H9 (cell line): ENCODE measurements around the gene MOBP. TPM values are rescaled to one million over a fixed set of nuclear protein-coding genes. Genes with fewer than 3 reads are reported as not detected.

Source experiments
- DNase-seq: peaks from one replicate; pipeline ENCODE4 v3.0.0-alpha.2; 2017
- H2AFZ ChIP-seq: one replicate; pipeline ENCODE4 v1.6.1; 2013; ENCODE audit warnings: mild to moderate bottlenecking, low read length, control low read depth, moderate library complexity
- H2AK5ac ChIP-seq: 2 replicates; pipeline ENCODE4 v1.6.1; 2013; ENCODE audit warnings: low read length, control low read depth, mixed read lengths; ENCODE audit not compliant: insufficient read length
- H2BK120ac ChIP-seq: one replicate; pipeline ENCODE4 v1.6.1; 2013; ENCODE audit warnings: low read depth, mild to moderate bottlenecking, low read length, control low read depth, inconsistent platforms; ENCODE audit not compliant: poor library complexity, severe bottlenecking
- H2BK12ac ChIP-seq: 2 replicates; pipeline ENCODE4 v1.6.1; 2013; ENCODE audit warnings: low read length, control low read depth, mixed read lengths, low read depth; ENCODE audit not compliant: insufficient read length
- H2BK15ac ChIP-seq: 2 replicates; pipeline ENCODE4 v1.6.1; 2013; ENCODE audit warnings: low read depth, low read length, control low read depth
- H2BK20ac ChIP-seq: one replicate; pipeline ENCODE4 v1.6.1; 2013; ENCODE audit warnings: low read depth, mild to moderate bottlenecking, low read length, control low read depth, inconsistent platforms; ENCODE audit not compliant: poor library complexity, severe bottlenecking
- H2BK5ac ChIP-seq: 2 replicates; pipeline ENCODE4 v1.6.1; 2013; ENCODE audit warnings: low read length, control low read depth, mixed read lengths; ENCODE audit not compliant: insufficient read length
- H3K14ac ChIP-seq: 2 replicates; pipeline ENCODE4 v1.6.1; 2013; ENCODE audit warnings: low read length, control low read depth; ENCODE audit not compliant: insufficient read depth
- H3K18ac ChIP-seq: 2 replicates; pipeline ENCODE4 v1.6.1; 2013; ENCODE audit warnings: low read depth, mild to moderate bottlenecking, mixed read lengths, low read length, control low read depth; ENCODE audit not compliant: insufficient read length
- H3K23ac ChIP-seq: 2 replicates; pipeline ENCODE4 v1.6.1; 2013; ENCODE audit warnings: low read length, control low read depth, mixed read lengths, low read depth; ENCODE audit not compliant: insufficient read length
- H3K23me2 ChIP-seq: 2 replicates; pipeline ENCODE4 v1.6.1; 2013; ENCODE audit warnings: low read depth, mild to moderate bottlenecking, mixed read lengths, low read length, control low read depth; ENCODE audit not compliant: insufficient read length, poor library complexity, severe bottlenecking
- H3K27ac ChIP-seq: 2 replicates; pipeline ENCODE4 v1.5.1; 2013; ENCODE audit warnings: low read length, control low read depth, mixed read lengths, low read depth; ENCODE audit not compliant: insufficient read length
- H3K27me3 ChIP-seq: 2 replicates; pipeline ENCODE4 v1.6.1; 2013; ENCODE audit warnings: low read length, control low read depth, inconsistent platforms; ENCODE audit not compliant: insufficient read depth
- H3K4ac ChIP-seq: 2 replicates; pipeline ENCODE4 v1.6.1; 2013; ENCODE audit warnings: low read depth, mild to moderate bottlenecking, control low read depth, inconsistent platforms, low read length, moderate library complexity
- H3K4me1 ChIP-seq: 2 replicates; pipeline ENCODE4 v1.6.1; 2013; ENCODE audit warnings: low read length, control low read depth, inconsistent platforms; ENCODE audit not compliant: insufficient read depth
- H3K4me2 ChIP-seq: 2 replicates; pipeline ENCODE4 v1.6.1; 2013; ENCODE audit warnings: low read length, control low read depth, mixed read lengths; ENCODE audit not compliant: insufficient read length, insufficient read depth
- H3K56ac ChIP-seq: 2 replicates; pipeline ENCODE4 v1.6.1; 2013; ENCODE audit warnings: low read depth, mild to moderate bottlenecking, mixed read lengths, low read length, control low read depth; ENCODE audit not compliant: insufficient read length
- H3K79me1 ChIP-seq: 2 replicates; pipeline ENCODE4 v1.6.1; 2013; ENCODE audit warnings: low read depth, mild to moderate bottlenecking, moderate library complexity, low read length, control low read depth, inconsistent platforms; ENCODE audit not compliant: insufficient read depth, poor library complexity, severe bottlenecking
- H3K79me2 ChIP-seq: 2 replicates; pipeline ENCODE4 v1.6.1; 2013; ENCODE audit warnings: low read length, control low read depth, inconsistent platforms; ENCODE audit not compliant: insufficient read depth
- H3K9ac ChIP-seq: 2 replicates; pipeline ENCODE4 v1.6.1; 2013; ENCODE audit warnings: low read length, control low read depth, mixed read lengths; ENCODE audit not compliant: insufficient read length; ENCODE audit errors: extremely low read depth
- H3K9me3 ChIP-seq: one replicate; pipeline ENCODE4 v1.6.1; 2013; ENCODE audit warnings: low read depth, low read length, inconsistent platforms; ENCODE audit not compliant: control insufficient read depth
- H3T11ph ChIP-seq: one replicate; pipeline ENCODE4 v1.6.1; 2013; ENCODE audit warnings: mild to moderate bottlenecking, low read length, control low read depth, inconsistent platforms
- H4K20me1 ChIP-seq: one replicate; pipeline ENCODE4 v1.6.1; 2013; ENCODE audit not compliant: control insufficient read depth, insufficient read length, insufficient read depth
- H4K5ac ChIP-seq: 2 replicates; pipeline ENCODE4 v1.6.1; 2013; ENCODE audit warnings: low read depth, mild to moderate bottlenecking, mixed read lengths, low read length, control low read depth; ENCODE audit not compliant: insufficient read length
- H4K8ac ChIP-seq: replicated peaks from 2 replicates; pipeline ENCODE4 v1.6.1; 2013; ENCODE audit warnings: low read length, control low read depth, mixed read lengths, low read depth; ENCODE audit not compliant: insufficient read length
- H4K91ac ChIP-seq: 2 replicates; pipeline ENCODE4 v1.6.1; 2013; ENCODE audit warnings: low read depth, mild to moderate bottlenecking, moderate library complexity, mixed read lengths, low read length, control low read depth; ENCODE audit not compliant: insufficient read length
- H3K27ac Mint-ChIP-seq, 3 experiments: 2 replicates in 2 of 3; 3 replicates in 1 of 3; pipeline ENCODE4 v1.8.0; 2020 to 2021; ENCODE audit warnings: mixed read lengths in 3 of 3, mild to moderate bottlenecking in 1 of 3, moderate library complexity in 1 of 3
- H3K27me3 Mint-ChIP-seq: 2 replicates; pipeline ENCODE4 v1.8.0; 2021; ENCODE audit warnings: low read depth, mild to moderate bottlenecking, moderate library complexity, mixed read lengths
- H3K36me3 Mint-ChIP-seq, 3 experiments: 2 replicates in 2 of 3; 3 replicates in 1 of 3; pipeline ENCODE4 v1.8.0; 2020 to 2021; ENCODE audit warnings: low read depth in 3 of 3, mixed read lengths in 3 of 3; ENCODE audit not compliant: insufficient read depth in 1 of 3
- H3K4me1 Mint-ChIP-seq, 2 experiments: 2 replicates each; pipeline ENCODE4 v1.8.0; 2020; ENCODE audit warnings: mixed read lengths in 2 of 2
- H3K4me3 Mint-ChIP-seq, 2 experiments: 2 replicates in 1 of 2; 3 replicates in 1 of 2; pipeline ENCODE4 v1.8.0; 2020 to 2021; ENCODE audit warnings: mild to moderate bottlenecking in 2 of 2, mixed read lengths in 2 of 2, moderate library complexity in 1 of 2
- H3K9me3 Mint-ChIP-seq, 2 experiments: 2 replicates in 1 of 2; 3 replicates in 1 of 2; pipeline ENCODE4 v1.8.0; 2020; ENCODE audit warnings: mild to moderate bottlenecking in 2 of 2, mixed read lengths in 2 of 2, moderate library complexity in 1 of 2
- CTCF ChIP-seq: fragments of 200-600 bp; sonication (generic); conservative IDR thresholded peaks from 3 replicates; pipeline ENCODE4 v1.8.0; 2021; ENCODE audit warnings: antibody characterized with exemption, mild to moderate bottlenecking
- WGBS: extraction: QIAGEN DNeasy Blood & Tissue Kit; methylation state at CpG from one replicate; pipeline ENCODE4 v1.1.7; 2013; ENCODE audit warnings: missing lambda C conversion rate, low lambda C conversion rate, mixed read lengths; ENCODE audit not compliant: insufficient read length; ENCODE audit errors: extremely low coverage; 5-methylcytosine and 5-hydroxymethylcytosine counted together
- total RNA-seq: library from RNA; stranded (reverse); gene quantifications from 2 replicates; pipeline ENCODE4 v1.2.1, GENCODE V29; 2021

Gene MOBP
- total RNA-seq, 1 experiment from 2014 or later, result not detected

DNA sequence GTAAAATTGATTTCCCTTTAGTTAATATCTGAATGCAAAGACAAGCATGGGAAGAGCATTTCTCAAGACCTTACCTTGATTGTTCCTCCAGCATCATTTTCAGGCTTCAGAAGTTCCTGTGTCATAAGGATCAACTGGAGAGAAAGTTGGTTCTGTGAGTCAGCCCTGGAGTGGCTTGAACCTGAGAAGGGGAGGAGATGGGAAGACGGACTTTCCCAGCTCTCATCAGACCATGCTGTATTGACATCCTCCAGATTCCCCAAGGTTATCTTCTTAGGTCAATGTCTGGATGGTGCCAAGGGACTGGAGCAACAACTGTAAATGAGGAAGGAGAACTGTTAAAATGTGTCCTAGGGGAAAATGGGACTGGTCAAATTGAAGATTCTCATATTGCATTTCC is 40.0 kb upstream of the MOBP start:
- no peaks in the 10 kb centered on the region for H3K27me3 ChIP-seq
- no peak overlapping the region for H3K23ac ChIP-seq
- no peak overlapping the region for H3K14ac ChIP-seq
- H3K56ac ChIP-seq, result no peak overlapping the region
- no peak overlapping the region for H3T11ph ChIP-seq
- no peaks in the 10 kb centered on the region for H4K20me1 ChIP-seq
- no peak overlapping the region for H2BK15ac ChIP-seq
- Mint-ChIP-seq H3K9me3 (no peaks in the 10 kb centered on the region), H3K4me1 (no peaks in the 10 kb centered on the region), H3K36me3 (no peaks in the 10 kb centered on the region), H3K4me3 (no peak overlapping the region), H3K27ac (no peak overlapping the region), H3K27me3 (peaks cover 6% of the 10 kb centered on the region)
- H2BK20ac ChIP-seq, result no peak overlapping the region
- H3K79me2 ChIP-seq, result no peaks in the 10 kb centered on the region
- no peak overlapping the region for H4K91ac ChIP-seq
- no peaks in the 10 kb centered on the region for H3K4me1 ChIP-seq
- H3K9me3 ChIP-seq, result no peaks in the 10 kb centered on the region
- H2BK12ac ChIP-seq, result no peak overlapping the region
- no peak overlapping the region for H2AFZ ChIP-seq
- no peaks in the 10 kb centered on the region for H3K23me2 ChIP-seq
- no peak overlapping the region for H2AK5ac ChIP-seq
- H3K4ac ChIP-seq, result no peak overlapping the region
- DNase-seq, result no peak
- H3K79me1 ChIP-seq, result no peaks in the 10 kb centered on the region
- H3K27ac ChIP-seq, result no peak overlapping the region
- no peak overlapping the region for H2BK120ac ChIP-seq
- H3K4me2 ChIP-seq, result no peak overlapping the region
- H2BK5ac ChIP-seq, result no peak overlapping the region
- no peak overlapping the region for H3K18ac ChIP-seq
- no peak overlapping the region for H4K5ac ChIP-seq
- WGBS, result no CpG with 5 or more reads among the region's 1 CpG
- TF ChIP-seq CTCF, result no peak
- no peak overlapping the region for H4K8ac ChIP-seq
- no peak overlapping the region for H3K9ac ChIP-seq
